ENCODE measurements around the gene RABL2B. TPM values are rescaled to one million over a fixed set of nuclear protein-coding genes. Genes with fewer than 3 reads are reported as not detected.
"Not testable (repeated sequence)": the region's sequence is repeated elsewhere in the genome, so short reads cannot be mapped to it uniquely, and the experiment has no call there.

The RABL2B gene
- total RNA-seq, 4 donors from 2014 or later, result 9.5 to 17.7 (median 14.3) TPM

GRCh38 chr22:50749302-50750074 lies 33.9 kb downstream of the RABL2B start:
- intact Hi-C loops (cut with DNase I; ENCODE audit: low total_unique reads); DNase-seq (ENCODE audit: low spot score in 2 of 2); H3K4me3 ChIP-seq (ENCODE audit: low read depth, poor library complexity, severe bottlenecking): not testable (repeated sequence)
- WGBS, 2 donors, result 64 to 67% methylated on average over 9 of the region's 9 CpGs

- DNase-seq (ENCODE audit: low spot score in 2 of 2); H3K4me3 ChIP-seq (ENCODE audit: low read depth, poor library complexity, severe bottlenecking); intact Hi-C loops (cut with DNase I; ENCODE audit: low total_unique reads): not testable (repeated sequence)
- WGBS, 2 donors, result 76 to 77% methylated on average over 7 to 9 of the region's 13 CpGs
Observed at GRCh38 chr22:50748630-50749029, 34.8 kb downstream of the RABL2B start.

- WGBS, 2 donors, result 64 to 85% methylated on average over 1 of the region's 1 CpG
- DNase-seq (ENCODE audit: low spot score in 2 of 2); H3K4me3 ChIP-seq (ENCODE audit: low read depth, poor library complexity, severe bottlenecking); intact Hi-C loops (cut with DNase I; ENCODE audit: low total_unique reads): not testable (repeated sequence)
Observed at GRCh38 chr22:50747521-50747920, 35.9 kb downstream of the RABL2B start.

GRCh38 chr22:50744424-50744823 lies 39.0 kb downstream of the RABL2B start:
- intact Hi-C loops (cut with DNase I; ENCODE audit: low total_unique reads); DNase-seq (ENCODE audit: low spot score in 2 of 2); H3K4me3 ChIP-seq (ENCODE audit: low read depth, poor library complexity, severe bottlenecking): not testable (repeated sequence)
- WGBS, 2 donors, result 65% methylated on average over 4 to 6 of the region's 12 CpGs

- 88 to 93% methylated on average over 5 of the region's 5 CpGs for WGBS, 2 donors
- DNase-seq (ENCODE audit: low spot score in 2 of 2); intact Hi-C loops (cut with DNase I; ENCODE audit: low total_unique reads); H3K4me3 ChIP-seq (ENCODE audit: low read depth, poor library complexity, severe bottlenecking): not testable (repeated sequence)
Observed at GRCh38 chr22:50740714-50741113, 42.7 kb downstream of the RABL2B start.

GRCh38 chr22:50739894-50740293 lies 43.5 kb downstream of the RABL2B start:
- DNase-seq (ENCODE audit: low spot score in 2 of 2), result peak in 1 of 2 donors; percentile 74
- TF ChIP-seq CTCF (IDR thresholded peaks at IDR 0.05), result no peak
- no peak for TF ChIP-seq POLR2A (IDR thresholded peaks at IDR 0.05)
- 77 to 83% methylated on average over 12 of the region's 12 CpGs for WGBS, 2 donors
- intact Hi-C loops (cut with DNase I; ENCODE audit: low total_unique reads), result no loop called here
- H3K4me3 ChIP-seq (ENCODE audit: low read depth, poor library complexity, severe bottlenecking), result no peak overlapping the region

GRCh38 chr22:50739279-50739691 lies 44.2 kb downstream of the RABL2B start:
- DNase-seq (ENCODE audit: low spot score in 2 of 2), result peak in 1 of 2 donors; percentile 75
- no peak overlapping the region for H3K4me3 ChIP-seq (ENCODE audit: low read depth, poor library complexity, severe bottlenecking)
- WGBS, 2 donors, result 65 to 77% methylated on average over 16 to 17 of the region's 17 CpGs
- TF ChIP-seq POLR2A (IDR thresholded peaks at IDR 0.05) (no peak), CTCF (IDR thresholded peaks at IDR 0.05) (no peak)
- intact Hi-C loops (cut with DNase I; ENCODE audit: low total_unique reads), result no loop called here

GRCh38 chr22:50738649-50739227 lies 44.7 kb downstream of the RABL2B start:
- peak in 1 of 2 donors; percentile 64 for DNase-seq (ENCODE audit: low spot score in 2 of 2)
- intact Hi-C loops (cut with DNase I; ENCODE audit: low total_unique reads), result no loop called here
- no peak overlapping the region for H3K4me3 ChIP-seq (ENCODE audit: low read depth, poor library complexity, severe bottlenecking)
- no peak for TF ChIP-seq CTCF (IDR thresholded peaks at IDR 0.05)
- no peak for TF ChIP-seq POLR2A (IDR thresholded peaks at IDR 0.05)
- WGBS, 2 donors, result 88 to 91% methylated on average over 10 of the region's 10 CpGs
